HepG2 (cell line): ENCODE results near the gene GAS2L2. TPM values are rescaled to one million over a fixed set of nuclear protein-coding genes. Genes with fewer than 3 reads are reported as not detected.
A peak's percentile ranks its signal among the peaks of the same experiment; 100 is the strongest.

Source experiments
- CAMTA2 ChIP-seq: sonication (generic); formaldehyde crosslinking; IDR thresholded peaks from 2 replicates; pipeline ENCODE4 v1.4.0; 2020; ENCODE audit warnings: mild to moderate bottlenecking, missing genetic modification reagents, borderline replicate concordance
- CEBPB ChIP-seq: IDR thresholded peaks from 2 replicates; pipeline ENCODE4 v1.6.1; 2011; ENCODE audit warnings: low read depth, low read length, improper control_type of control experiment, borderline replicate concordance
- ESRRA ChIP-seq: sonication (generic); formaldehyde crosslinking; IDR thresholded peaks from 2 replicates; pipeline ENCODE4 v1.5.1; 2020; ENCODE audit warnings: mild to moderate bottlenecking, low read depth, missing genetic modification reagents
- FOSL2 ChIP-seq: sonication (generic); formaldehyde crosslinking; IDR thresholded peaks from 2 replicates; pipeline ENCODE4 v1.4.0; 2020; ENCODE audit warnings: missing genetic modification reagents
- IRF2 ChIP-seq: IDR thresholded peaks from 2 replicates; pipeline ENCODE4 v1.6.1; 2018; ENCODE audit warnings: missing genetic modification reagents, missing compliant biosample characterization
- NR1H2 ChIP-seq: sonication (generic); formaldehyde crosslinking; IDR thresholded peaks from 2 replicates; pipeline ENCODE4 v1.8.1; 2022; ENCODE audit warnings: low read depth, missing genetic modification reagents, borderline replicate concordance
- RBAK ChIP-seq: sonication (generic); formaldehyde crosslinking; IDR thresholded peaks from 2 replicates; pipeline ENCODE4 v1.5.1; 2020; ENCODE audit warnings: mild to moderate bottlenecking, missing genetic modification reagents
- polyA plus RNA-seq, 8 experiments: library from polyadenylated mRNA; depleted of rRNA in 3 of 8; stranded (reverse) in 7 of 8; unstranded in 1 of 8; fragments of >200 nt; fragmentation: Illumina TruSeq in 4 of 8; extraction: Trizol in 4 of 8; gene quantifications; 2 replicates each; pipeline versions ENCODE4 v1.2.1 to v1.2.3, GENCODE V29; 2011 to 2016; ENCODE audit warnings: low read depth in 4 of 8, missing spikeins in 1 of 8, mixed read lengths in 1 of 8; ENCODE audit not compliant: insufficient read depth in 1 of 8
- total RNA-seq, 5 experiments: library from RNA; depleted of rRNA; stranded (reverse); fragments of >200 nt; fragmentation: Illumina TruSeq; extraction: Trizol; gene quantifications; 2 replicates each; pipeline ENCODE4 v1.2.3, GENCODE V29; 2016; ENCODE audit warnings: low read depth in 1 of 5
- TF ChIP-seq, protein P1 (sequence below): IDR thresholded peaks from 2 replicates; pipeline ENCODE4 v1.6.1; 2012; ENCODE audit warnings: low read depth, low read length, improper control_type of control experiment
- TF ChIP-seq, protein P2 (sequence below), 2 experiments: sonication (generic) in 1 of 2; formaldehyde crosslinking in 1 of 2; IDR thresholded peaks; 2 replicates each; pipeline versions ENCODE4 v1.4.0 to v1.6.1; 2016 to 2020; ENCODE audit warnings: borderline replicate concordance in 1 of 2, low read depth in 1 of 2, mild to moderate bottlenecking in 1 of 2, missing genetic modification reagents in 1 of 2
- TF ChIP-seq, protein P3 (sequence below): sonication (generic); formaldehyde crosslinking; IDR thresholded peaks from 2 replicates; pipeline ENCODE4 v1.4.0; 2020; ENCODE audit warnings: mild to moderate bottlenecking, missing genetic modification reagents
- TF ChIP-seq, protein P4 (sequence below): sonication (generic); formaldehyde crosslinking; IDR thresholded peaks from 2 replicates; pipeline ENCODE4 v1.4.0; 2020; ENCODE audit warnings: missing genetic modification reagents

Gene GAS2L2
- total and polyA plus RNA-seq, 2 of the 13 experiments (the other 11 are each of a cell fraction or from before 2014, with no cell fraction given), result not detected

DNA sequence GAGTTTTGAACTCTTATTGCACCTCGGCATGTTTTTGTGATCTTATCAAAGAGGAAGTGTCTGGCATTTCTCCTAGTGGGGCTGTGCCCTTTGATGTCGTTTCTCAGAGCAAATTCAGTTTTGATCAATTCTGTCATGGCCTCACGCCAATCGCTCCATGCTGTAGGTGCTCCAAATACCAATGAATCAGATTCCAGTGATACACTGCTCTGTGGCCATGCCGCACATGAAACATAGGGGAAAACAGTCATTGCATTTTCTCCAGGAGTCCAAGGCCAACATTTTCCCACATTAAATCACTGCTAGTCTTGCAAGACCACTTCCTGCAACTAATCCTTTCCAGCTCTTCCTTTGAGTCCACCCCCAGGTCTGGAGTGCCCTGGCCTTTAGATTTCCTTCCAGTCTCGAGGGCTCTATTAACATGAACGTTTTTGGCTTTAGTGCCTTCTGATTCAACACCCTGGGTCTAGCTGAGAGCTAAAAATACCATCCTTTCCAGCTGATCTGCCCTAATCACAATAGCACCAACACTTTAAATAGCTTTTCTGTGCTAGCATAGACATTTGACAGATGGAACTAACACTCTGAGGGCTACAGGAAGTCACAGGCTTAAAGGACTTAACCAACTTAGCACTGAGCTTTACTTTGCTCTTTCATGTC, 39.8 kb downstream of the GAS2L2 start (continued):
- TF ChIP-seq, protein P1, sequence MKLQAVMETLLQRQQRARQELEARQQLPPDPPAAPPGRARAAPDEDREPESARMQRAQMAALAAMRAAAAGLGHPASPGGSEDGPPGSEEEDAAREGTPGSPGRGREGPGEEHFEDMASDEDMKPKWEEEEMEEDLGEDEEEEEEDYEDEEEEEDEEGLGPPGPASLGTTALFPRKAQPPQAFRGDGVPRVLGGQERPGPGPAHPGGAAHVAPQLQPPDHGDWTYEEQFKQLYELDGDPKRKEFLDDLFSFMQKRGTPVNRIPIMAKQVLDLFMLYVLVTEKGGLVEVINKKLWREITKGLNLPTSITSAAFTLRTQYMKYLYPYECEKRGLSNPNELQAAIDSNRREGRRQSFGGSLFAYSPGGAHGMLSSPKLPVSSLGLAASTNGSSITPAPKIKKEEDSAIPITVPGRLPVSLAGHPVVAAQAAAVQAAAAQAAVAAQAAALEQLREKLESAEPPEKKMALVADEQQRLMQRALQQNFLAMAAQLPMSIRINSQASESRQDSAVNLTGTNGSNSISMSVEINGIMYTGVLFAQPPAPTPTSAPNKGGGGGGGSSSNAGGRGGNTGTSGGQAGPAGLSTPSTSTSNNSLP, result peak; percentile 55; the same call in 1 of the 2 replicates
- TF ChIP-seq CAMTA2, result no peak
- no peak for TF ChIP-seq CEBPB
- TF ChIP-seq ESRRA, result no peak
- TF ChIP-seq FOSL2 (CRISPR knock-in tag), result peak; percentile 32; the same call in 1 of the 2 replicates
- no peak for TF ChIP-seq RBAK (CRISPR knock-in tag)
- TF ChIP-seq, protein P2, sequence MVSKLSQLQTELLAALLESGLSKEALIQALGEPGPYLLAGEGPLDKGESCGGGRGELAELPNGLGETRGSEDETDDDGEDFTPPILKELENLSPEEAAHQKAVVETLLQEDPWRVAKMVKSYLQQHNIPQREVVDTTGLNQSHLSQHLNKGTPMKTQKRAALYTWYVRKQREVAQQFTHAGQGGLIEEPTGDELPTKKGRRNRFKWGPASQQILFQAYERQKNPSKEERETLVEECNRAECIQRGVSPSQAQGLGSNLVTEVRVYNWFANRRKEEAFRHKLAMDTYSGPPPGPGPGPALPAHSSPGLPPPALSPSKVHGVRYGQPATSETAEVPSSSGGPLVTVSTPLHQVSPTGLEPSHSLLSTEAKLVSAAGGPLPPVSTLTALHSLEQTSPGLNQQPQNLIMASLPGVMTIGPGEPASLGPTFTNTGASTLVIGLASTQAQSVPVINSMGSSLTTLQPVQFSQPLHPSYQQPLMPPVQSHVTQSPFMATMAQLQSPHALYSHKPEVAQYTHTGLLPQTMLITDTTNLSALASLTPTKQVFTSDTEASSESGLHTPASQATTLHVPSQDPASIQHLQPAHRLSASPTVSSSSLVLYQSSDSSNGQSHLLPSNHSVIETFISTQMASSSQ (IDR thresholded peaks at IDR 0.05; ENCODE audit: low read depth), result 0 out of 2 replicates have a peak, but pooled peaks have one; percentile 17
- TF ChIP-seq, protein P2 (CRISPR knock-in tag; IDR thresholded peaks at IDR 0.05; ENCODE audit: borderline replicate concordance), result no peak
- TF ChIP-seq, protein P3, sequence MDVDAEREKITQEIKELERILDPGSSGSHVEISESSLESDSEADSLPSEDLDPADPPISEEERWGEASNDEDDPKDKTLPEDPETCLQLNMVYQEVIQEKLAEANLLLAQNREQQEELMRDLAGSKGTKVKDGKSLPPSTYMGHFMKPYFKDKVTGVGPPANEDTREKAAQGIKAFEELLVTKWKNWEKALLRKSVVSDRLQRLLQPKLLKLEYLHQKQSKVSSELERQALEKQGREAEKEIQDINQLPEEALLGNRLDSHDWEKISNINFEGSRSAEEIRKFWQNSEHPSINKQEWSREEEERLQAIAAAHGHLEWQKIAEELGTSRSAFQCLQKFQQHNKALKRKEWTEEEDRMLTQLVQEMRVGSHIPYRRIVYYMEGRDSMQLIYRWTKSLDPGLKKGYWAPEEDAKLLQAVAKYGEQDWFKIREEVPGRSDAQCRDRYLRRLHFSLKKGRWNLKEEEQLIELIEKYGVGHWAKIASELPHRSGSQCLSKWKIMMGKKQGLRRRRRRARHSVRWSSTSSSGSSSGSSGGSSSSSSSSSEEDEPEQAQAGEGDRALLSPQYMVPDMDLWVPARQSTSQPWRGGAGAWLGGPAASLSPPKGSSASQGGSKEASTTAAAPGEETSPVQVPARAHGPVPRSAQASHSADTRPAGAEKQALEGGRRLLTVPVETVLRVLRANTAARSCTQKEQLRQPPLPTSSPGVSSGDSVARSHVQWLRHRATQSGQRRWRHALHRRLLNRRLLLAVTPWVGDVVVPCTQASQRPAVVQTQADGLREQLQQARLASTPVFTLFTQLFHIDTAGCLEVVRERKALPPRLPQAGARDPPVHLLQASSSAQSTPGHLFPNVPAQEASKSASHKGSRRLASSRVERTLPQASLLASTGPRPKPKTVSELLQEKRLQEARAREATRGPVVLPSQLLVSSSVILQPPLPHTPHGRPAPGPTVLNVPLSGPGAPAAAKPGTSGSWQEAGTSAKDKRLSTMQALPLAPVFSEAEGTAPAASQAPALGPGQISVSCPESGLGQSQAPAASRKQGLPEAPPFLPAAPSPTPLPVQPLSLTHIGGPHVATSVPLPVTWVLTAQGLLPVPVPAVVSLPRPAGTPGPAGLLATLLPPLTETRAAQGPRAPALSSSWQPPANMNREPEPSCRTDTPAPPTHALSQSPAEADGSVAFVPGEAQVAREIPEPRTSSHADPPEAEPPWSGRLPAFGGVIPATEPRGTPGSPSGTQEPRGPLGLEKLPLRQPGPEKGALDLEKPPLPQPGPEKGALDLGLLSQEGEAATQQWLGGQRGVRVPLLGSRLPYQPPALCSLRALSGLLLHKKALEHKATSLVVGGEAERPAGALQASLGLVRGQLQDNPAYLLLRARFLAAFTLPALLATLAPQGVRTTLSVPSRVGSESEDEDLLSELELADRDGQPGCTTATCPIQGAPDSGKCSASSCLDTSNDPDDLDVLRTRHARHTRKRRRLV (CRISPR knock-in tag), result no peak
- TF ChIP-seq IRF2 (CRISPR knock-in tag), result no peak
- no peak for TF ChIP-seq NR1H2
- TF ChIP-seq, protein P4, sequence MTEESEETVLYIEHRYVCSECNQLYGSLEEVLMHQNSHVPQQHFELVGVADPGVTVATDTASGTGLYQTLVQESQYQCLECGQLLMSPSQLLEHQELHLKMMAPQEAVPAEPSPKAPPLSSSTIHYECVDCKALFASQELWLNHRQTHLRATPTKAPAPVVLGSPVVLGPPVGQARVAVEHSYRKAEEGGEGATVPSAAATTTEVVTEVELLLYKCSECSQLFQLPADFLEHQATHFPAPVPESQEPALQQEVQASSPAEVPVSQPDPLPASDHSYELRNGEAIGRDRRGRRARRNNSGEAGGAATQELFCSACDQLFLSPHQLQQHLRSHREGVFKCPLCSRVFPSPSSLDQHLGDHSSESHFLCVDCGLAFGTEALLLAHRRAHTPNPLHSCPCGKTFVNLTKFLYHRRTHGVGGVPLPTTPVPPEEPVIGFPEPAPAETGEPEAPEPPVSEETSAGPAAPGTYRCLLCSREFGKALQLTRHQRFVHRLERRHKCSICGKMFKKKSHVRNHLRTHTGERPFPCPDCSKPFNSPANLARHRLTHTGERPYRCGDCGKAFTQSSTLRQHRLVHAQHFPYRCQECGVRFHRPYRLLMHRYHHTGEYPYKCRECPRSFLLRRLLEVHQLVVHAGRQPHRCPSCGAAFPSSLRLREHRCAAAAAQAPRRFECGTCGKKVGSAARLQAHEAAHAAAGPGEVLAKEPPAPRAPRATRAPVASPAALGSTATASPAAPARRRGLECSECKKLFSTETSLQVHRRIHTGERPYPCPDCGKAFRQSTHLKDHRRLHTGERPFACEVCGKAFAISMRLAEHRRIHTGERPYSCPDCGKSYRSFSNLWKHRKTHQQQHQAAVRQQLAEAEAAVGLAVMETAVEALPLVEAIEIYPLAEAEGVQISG (CRISPR knock-in tag), result no peak
